ENCODE results near the gene CYTH2. TPM values are rescaled to one million over a fixed set of nuclear protein-coding genes. Genes with fewer than 3 reads are reported as not detected.

CYTH2 gene
- total and polyA plus RNA-seq, 9 of the 15 experiments (the other 6 are each of a cell fraction or from before 2014, with no cell fraction given) = 1.8 to 45.2 (median 23.8) TPM

DNA sequence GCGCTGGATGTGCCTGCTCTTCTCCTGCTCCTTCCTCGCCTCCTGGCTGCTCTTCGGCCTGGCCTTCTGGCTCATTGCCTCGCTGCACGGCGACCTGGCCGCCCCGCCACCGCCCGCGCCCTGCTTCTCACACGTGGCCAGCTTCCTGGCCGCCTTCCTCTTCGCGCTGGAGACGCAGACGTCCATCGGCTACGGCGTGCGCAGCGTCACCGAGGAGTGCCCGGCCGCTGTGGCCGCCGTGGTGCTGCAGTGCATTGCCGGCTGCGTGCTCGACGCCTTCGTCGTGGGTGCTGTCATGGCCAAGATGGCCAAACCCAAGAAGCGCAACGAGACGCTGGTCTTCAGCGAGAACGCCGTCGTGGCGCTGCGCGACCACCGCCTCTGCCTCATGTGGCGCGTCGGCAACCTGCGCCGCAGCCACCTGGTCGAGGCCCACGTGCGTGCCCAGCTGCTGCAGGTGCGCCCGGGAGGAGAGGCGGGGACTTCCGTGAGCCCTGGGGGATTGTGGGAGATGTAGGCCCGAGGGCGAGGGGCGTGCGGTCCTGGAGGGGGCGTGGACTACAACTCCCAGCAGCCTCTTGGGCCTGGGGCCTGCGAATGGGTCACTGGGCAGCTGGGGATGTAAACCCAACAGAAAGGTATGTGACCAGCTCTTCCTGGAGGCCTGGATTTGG, 7.0 kb upstream of the CYTH2 start (continued):
- TF ChIP-seq SIRT6 (IDR thresholded peaks at IDR 0.05; ENCODE audit: low read depth, low read length) = no peak
- TF ChIP-seq ZNF589 (CRISPR knock-in tag; IDR thresholded peaks at IDR 0.05; ENCODE audit: low read depth) = no peak
- TF ChIP-seq NR4A1 (CRISPR knock-in tag; IDR thresholded peaks at IDR 0.05) = no peak
- TF ChIP-seq NR4A1 (tag; IDR thresholded peaks at IDR 0.05) = no peak
- peak; percentile 58; the same call in 1 of the 2 replicates for TF ChIP-seq GABPB1 (CRISPR knock-in tag; IDR thresholded peaks at IDR 0.05)
- TF ChIP-seq NCOA6 (IDR thresholded peaks at IDR 0.05) = no peak
- no peak for TF ChIP-seq NCOR1 (IDR thresholded peaks at IDR 0.05)
- no peak for TF ChIP-seq EWSR1 (IDR thresholded peaks at IDR 0.05; ENCODE audit: borderline replicate concordance, low read depth, partially characterized antibody)
- no peak for TF ChIP-seq TFAM (CRISPR knock-in tag; conservative IDR thresholded peaks at IDR 0.05)
- TF ChIP-seq, protein P1, sequence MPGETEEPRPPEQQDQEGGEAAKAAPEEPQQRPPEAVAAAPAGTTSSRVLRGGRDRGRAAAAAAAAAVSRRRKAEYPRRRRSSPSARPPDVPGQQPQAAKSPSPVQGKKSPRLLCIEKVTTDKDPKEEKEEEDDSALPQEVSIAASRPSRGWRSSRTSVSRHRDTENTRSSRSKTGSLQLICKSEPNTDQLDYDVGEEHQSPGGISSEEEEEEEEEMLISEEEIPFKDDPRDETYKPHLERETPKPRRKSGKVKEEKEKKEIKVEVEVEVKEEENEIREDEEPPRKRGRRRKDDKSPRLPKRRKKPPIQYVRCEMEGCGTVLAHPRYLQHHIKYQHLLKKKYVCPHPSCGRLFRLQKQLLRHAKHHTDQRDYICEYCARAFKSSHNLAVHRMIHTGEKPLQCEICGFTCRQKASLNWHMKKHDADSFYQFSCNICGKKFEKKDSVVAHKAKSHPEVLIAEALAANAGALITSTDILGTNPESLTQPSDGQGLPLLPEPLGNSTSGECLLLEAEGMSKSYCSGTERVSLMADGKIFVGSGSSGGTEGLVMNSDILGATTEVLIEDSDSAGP (CRISPR knock-in tag; IDR thresholded peaks at IDR 0.05) = no peak
- no peak for TF ChIP-seq FOXA1 (IDR thresholded peaks at IDR 0.05; ENCODE audit: borderline replicate concordance)
- TF ChIP-seq, protein P2, sequence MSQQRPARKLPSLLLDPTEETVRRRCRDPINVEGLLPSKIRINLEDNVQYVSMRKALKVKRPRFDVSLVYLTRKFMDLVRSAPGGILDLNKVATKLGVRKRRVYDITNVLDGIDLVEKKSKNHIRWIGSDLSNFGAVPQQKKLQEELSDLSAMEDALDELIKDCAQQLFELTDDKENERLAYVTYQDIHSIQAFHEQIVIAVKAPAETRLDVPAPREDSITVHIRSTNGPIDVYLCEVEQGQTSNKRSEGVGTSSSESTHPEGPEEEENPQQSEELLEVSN (IDR thresholded peaks at IDR 0.05; ENCODE audit: borderline replicate concordance in 1 of 2, extremely low read depth in 1 of 2, insufficient read depth in 1 of 2, insufficient read length in 1 of 2, low read depth in 1 of 2, low read length in 1 of 2, poor library complexity in 1 of 2, severe bottlenecking in 1 of 2) = peak in 1 of 2 experiments; percentile 46
- TF ChIP-seq, protein P3, sequence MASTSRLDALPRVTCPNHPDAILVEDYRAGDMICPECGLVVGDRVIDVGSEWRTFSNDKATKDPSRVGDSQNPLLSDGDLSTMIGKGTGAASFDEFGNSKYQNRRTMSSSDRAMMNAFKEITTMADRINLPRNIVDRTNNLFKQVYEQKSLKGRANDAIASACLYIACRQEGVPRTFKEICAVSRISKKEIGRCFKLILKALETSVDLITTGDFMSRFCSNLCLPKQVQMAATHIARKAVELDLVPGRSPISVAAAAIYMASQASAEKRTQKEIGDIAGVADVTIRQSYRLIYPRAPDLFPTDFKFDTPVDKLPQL (IDR thresholded peaks at IDR 0.05; ENCODE audit: extremely low read depth, insufficient read length) = no peak
- TF ChIP-seq SP1 (CRISPR knock-in tag; IDR thresholded peaks at IDR 0.05) = 0 out of 2 replicates have a peak, but pooled peaks have one; percentile 26
- no peak for TF ChIP-seq EP300 (IDR thresholded peaks at IDR 0.05; ENCODE audit: low read length)
- no peak for TF ChIP-seq NCOA4 (IDR thresholded peaks at IDR 0.05; ENCODE audit: partially characterized antibody)
- TF ChIP-seq, protein P4, sequence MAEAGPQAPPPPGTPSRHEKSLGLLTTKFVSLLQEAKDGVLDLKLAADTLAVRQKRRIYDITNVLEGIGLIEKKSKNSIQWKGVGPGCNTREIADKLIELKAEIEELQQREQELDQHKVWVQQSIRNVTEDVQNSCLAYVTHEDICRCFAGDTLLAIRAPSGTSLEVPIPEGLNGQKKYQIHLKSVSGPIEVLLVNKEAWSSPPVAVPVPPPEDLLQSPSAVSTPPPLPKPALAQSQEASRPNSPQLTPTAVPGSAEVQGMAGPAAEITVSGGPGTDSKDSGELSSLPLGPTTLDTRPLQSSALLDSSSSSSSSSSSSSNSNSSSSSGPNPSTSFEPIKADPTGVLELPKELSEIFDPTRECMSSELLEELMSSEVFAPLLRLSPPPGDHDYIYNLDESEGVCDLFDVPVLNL (CRISPR knock-in tag; IDR thresholded peaks at IDR 0.05; ENCODE audit: low read depth) = no peak
- TF ChIP-seq TARDBP (IDR thresholded peaks at IDR 0.05) = no peak
- no peak for TF ChIP-seq POLR2AphosphoS2 (IDR thresholded peaks at IDR 0.05; ENCODE audit: low read length)
- no peak for TF ChIP-seq TEAD2 (tag; IDR thresholded peaks at IDR 0.05)
- no peak for TF ChIP-seq SMAD1 (IDR thresholded peaks at IDR 0.05; ENCODE audit: low read depth, low read length, partially characterized antibody)
- TF ChIP-seq HNRNPK (IDR thresholded peaks at IDR 0.05; ENCODE audit: low read depth, low read length, poor library complexity, severe bottlenecking) = no peak
- no peak for TF ChIP-seq BMI1 (IDR thresholded peaks at IDR 0.05; ENCODE audit: low read length)
- TF ChIP-seq KDM5B (IDR thresholded peaks at IDR 0.05; ENCODE audit: insufficient replicate concordance, low read depth, low read length) = no peak
- TF ChIP-seq ZNF274 (IDR thresholded peaks at IDR 0.05; ENCODE audit: borderline replicate concordance, low read depth, low read length) = no peak
- no peak for TF ChIP-seq ZNF384 (IDR thresholded peaks at IDR 0.05; ENCODE audit: low read depth, low read length)

Data from K562 (cell line).